Measurements from ENCODE around the gene MFN2. TPM values are rescaled to one million over a fixed set of nuclear protein-coding genes. Genes with fewer than 3 reads are reported as not detected.

MFN2 gene
- 47.1 and 50.9 TPM in 2 replicates for total RNA-seq

DNA sequence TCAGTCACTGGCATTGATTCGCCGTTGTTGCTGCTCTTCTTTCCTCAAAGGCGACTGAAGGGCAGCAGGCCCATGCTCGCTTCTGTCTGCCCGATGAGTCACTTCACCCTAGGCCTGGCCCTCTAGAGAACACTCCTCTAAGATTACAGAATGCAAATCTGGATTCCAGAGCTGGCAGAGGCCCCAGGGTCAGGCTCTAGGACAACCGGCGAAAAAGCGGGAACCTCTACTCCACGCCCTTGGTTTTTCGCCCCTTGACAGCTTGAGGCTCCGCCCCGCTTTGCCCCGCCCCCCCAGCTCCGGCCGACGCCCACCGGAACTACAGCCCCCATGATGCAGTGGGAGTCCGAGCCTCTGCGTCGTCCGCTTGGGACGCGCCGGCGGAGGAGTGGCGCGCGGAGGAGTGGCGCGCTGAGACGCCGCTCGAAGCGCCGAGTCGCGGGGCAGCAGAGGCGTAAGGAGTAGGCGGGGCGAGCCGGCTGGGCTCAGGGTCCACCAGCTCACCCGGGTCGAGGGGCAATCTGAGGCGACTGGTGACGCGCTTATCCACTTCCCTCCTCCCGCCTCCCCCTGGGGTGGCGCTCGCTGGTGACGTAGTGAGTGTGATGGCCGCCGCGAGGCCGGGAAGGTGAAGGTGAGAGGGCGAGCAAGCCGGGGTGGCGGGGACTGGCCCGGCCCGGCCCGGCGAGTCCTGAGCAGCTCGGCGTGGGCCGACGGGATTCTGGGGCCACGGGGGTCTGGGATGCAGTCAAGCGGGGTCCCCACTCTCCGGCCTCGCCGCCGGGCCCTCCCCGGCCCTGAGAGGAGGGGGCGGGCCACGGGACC, at the start of gene MFN2:
MFN2 (plus strand) TSS at position 594 of the 825 bp plus-strand sequence. CDS start 8,725 bp downstream, outside the sequence.

DNA sequence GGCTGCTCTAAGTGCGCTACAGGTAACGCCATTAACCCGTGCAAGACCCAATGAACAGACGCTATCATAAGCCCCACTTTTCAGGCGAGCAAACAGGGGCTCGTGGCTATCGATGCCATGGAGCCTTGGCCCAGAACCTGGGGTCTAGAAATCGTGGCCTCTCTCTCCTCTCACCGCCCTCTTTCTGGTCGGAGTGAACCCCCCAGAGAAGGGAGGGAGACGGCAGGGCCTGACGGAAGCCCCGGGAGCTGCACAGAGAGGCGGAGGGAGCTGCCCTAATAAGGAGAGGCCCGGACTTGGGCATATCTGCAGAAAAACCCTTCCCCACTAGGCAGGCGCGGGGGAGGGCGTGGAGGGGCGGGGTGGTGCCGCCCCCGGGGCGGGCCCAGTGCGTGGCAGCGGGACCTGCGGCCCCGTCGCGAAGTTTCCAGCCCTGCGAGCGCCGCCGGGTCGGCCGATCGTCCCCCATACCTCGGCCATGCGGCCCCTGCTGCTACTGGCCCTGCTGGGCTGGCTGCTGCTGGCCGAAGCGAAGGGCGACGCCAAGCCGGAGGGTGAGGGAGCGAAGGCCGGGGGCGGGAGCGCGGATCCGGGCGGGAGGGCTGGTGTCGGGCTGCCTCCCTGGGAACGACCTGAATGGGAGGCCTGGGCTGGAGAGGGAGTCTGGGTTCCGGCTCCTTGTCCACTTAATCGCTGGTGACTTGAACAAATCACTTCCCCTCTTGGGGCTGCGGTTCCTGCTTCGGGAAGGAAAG, 45.8 kb upstream of the MFN2 start, which contains the start of gene PLOD1:
PLOD1 (plus strand) TSS at position 416 of the 755 bp plus-strand sequence; CDS start at position 479, 63 bp downstream.

Other genes with a start within 250 kb of the MFN2 start
- 43.2 and 64.7 TPM in 2 replicates for gene AGTRAP, start 244.3 kb upstream of the MFN2 start, total RNA-seq
- gene C1orf167, start 218.3 kb upstream of the MFN2 start, total RNA-seq = not detected in 2 replicates
- gene MTHFR, start 174.5 kb upstream of the MFN2 start, total RNA-seq = 16.9 and 25.7 TPM in 2 replicates
- gene CLCN6, start 174.3 kb upstream of the MFN2 start, total RNA-seq = 8.4 and 17.8 TPM in 2 replicates
- not detected in 2 replicates for gene NPPA, start 132.7 kb upstream of the MFN2 start, total RNA-seq
- gene NPPB, start 121.5 kb upstream of the MFN2 start, total RNA-seq = not detected in 2 replicates
- 53.2 and 72.1 TPM in 2 replicates for gene KIAA2013, start 54.0 kb upstream of the MFN2 start, total RNA-seq
- gene PLOD1, start 45.7 kb upstream of the MFN2 start, total RNA-seq = 348 and 477 TPM in 2 replicates
- gene MIIP, start 39.1 kb downstream of the MFN2 start, total RNA-seq = 46.4 and 49.0 TPM in 2 replicates
- under 0.01 and 0.46 TPM in 2 replicates for gene TNFRSF8, start 82.9 kb downstream of the MFN2 start, total RNA-seq
- 20.8 and 33.0 TPM in 2 replicates for gene TNFRSF1B, start 186.5 kb downstream of the MFN2 start, total RNA-seq
- gene VPS13D, start 249.6 kb downstream of the MFN2 start, total RNA-seq = 17.9 and 26.1 TPM in 2 replicates